K562 (cell line): ENCODE results near the gene EIPR1.

Experiments
- EWSR1 ChIP-seq: fragments of 450-650 bp; IDR thresholded peaks from 2 replicates; pipeline ENCODE4 v1.6.1; 2018; ENCODE audit warnings: borderline replicate concordance, mild to moderate bottlenecking, low read depth, moderate library complexity; ENCODE audit not compliant: partially characterized antibody
- ZNF589 ChIP-seq: fragments of 200-800 bp; sonication (Bioruptor generic); IDR thresholded peaks from 2 replicates; pipeline ENCODE4 v1.6.1; 2016; ENCODE audit warnings: low read depth, missing genetic modification characterization, missing compliant biosample characterization
- TF ChIP-seq, protein P1 (sequence below), 2 experiments: fragments of 250-450 bp in 1 of 2; fragments of 450-650 bp in 1 of 2; sonication (Bioruptor Pico) in 1 of 2; IDR thresholded peaks; 2 replicates each; pipeline versions ENCODE4 v1.6.1 to v1.8.0; 2016 to 2021; ENCODE audit warnings: mild to moderate bottlenecking in 2 of 2, moderate library complexity in 2 of 2, missing compliant biosample characterization in 1 of 2, missing genetic modification characterization in 1 of 2

- no peak for TF ChIP-seq EWSR1
- TF ChIP-seq, protein P1, sequence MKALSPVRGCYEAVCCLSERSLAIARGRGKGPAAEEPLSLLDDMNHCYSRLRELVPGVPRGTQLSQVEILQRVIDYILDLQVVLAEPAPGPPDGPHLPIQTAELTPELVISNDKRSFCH (CRISPR knock-in tag; IDR thresholded peaks at IDR 0.05): no peak
- TF ChIP-seq, protein P1 (tag; IDR thresholded peaks at IDR 0.05): no peak
- TF ChIP-seq ZNF589 (CRISPR knock-in tag): no peak
Observed at GRCh38 chr2:3309496-3310355, 67.9 kb downstream of the EIPR1 start.
